IPS-15b (cell line): ENCODE results near the gene KPNA2.
"Not testable (repeated sequence)": the region's sequence is repeated elsewhere in the genome, so short reads cannot be mapped to it uniquely, and the experiment has no call there.

Experiments used
- H3K27me3 ChIP-seq: one replicate; pipeline ENCODE4 v1.6.1; 2013; ENCODE audit warnings: low read length; ENCODE audit not compliant: control insufficient read depth, insufficient read depth
- H3K36me3 ChIP-seq: one replicate; pipeline ENCODE4 v1.6.1; 2013; ENCODE audit warnings: low read length; ENCODE audit not compliant: control insufficient read depth, insufficient read depth
- H3K4me1 ChIP-seq: one replicate; pipeline ENCODE4 v1.6.1; 2013; ENCODE audit warnings: mild to moderate bottlenecking, low read length; ENCODE audit not compliant: control insufficient read depth, insufficient read depth
- H3K4me3 ChIP-seq: one replicate; pipeline ENCODE4 v1.5.1; 2013; ENCODE audit warnings: low read depth, low read length
- H3K9ac ChIP-seq: one replicate; pipeline ENCODE4 v1.6.1; 2013; ENCODE audit warnings: low read depth, mild to moderate bottlenecking, low read length
- H3K9me3 ChIP-seq: one replicate; pipeline ENCODE4 v1.6.1; 2013; ENCODE audit warnings: mild to moderate bottlenecking, low read length; ENCODE audit not compliant: control insufficient read depth, insufficient read depth

The KPNA2 gene

GRCh38 chr17:68035523-68036303, at the start of gene KPNA2:
KPNA2 (plus strand) TSS chr17:68035735; CDS start chr17:68037133, 1,398 bp downstream.
- H3K4me1 ChIP-seq, result peaks cover 9% of the 10 kb centered on the region
- no peaks in the 10 kb centered on the region for H3K9me3 ChIP-seq
- H3K9ac ChIP-seq, result peak within 1 kb of the TSS; percentile 98
- peak within 1 kb of the TSS; percentile 93 for H3K4me3 ChIP-seq
- no peaks in the 10 kb centered on the region for H3K27me3 ChIP-seq
- H3K36me3 ChIP-seq, result peaks cover 28% of the 10 kb centered on the region

DNA sequence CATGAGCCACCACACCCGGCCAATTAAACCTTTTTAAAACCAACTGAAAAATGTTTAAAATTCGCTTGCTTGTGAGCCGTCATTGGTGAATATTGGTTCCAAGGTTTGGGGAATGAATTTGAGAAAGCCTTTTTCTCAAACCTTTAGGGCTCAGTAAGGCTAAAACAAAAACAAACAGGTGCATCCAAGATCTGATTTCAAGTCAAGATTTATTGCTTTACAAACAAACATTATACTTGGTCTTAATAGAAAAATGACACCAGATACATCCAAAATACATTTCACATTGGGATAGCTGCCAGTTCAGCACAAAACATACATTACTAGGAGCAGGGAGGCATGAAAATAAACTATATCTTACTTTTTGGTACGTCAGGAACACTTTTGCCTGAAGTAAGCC, 44.6 kb upstream of the KPNA2 start:
- Histone ChIP-seq H3K9ac (no peak overlapping the region), H3K9me3 (no peaks in the 10 kb centered on the region), H3K36me3 (no peaks in the 10 kb centered on the region), H3K4me1 (peaks cover 10% of the 10 kb centered on the region), H3K27me3 (peaks cover 12% of the 10 kb centered on the region), H3K4me3 (no peak overlapping the region)

DNA sequence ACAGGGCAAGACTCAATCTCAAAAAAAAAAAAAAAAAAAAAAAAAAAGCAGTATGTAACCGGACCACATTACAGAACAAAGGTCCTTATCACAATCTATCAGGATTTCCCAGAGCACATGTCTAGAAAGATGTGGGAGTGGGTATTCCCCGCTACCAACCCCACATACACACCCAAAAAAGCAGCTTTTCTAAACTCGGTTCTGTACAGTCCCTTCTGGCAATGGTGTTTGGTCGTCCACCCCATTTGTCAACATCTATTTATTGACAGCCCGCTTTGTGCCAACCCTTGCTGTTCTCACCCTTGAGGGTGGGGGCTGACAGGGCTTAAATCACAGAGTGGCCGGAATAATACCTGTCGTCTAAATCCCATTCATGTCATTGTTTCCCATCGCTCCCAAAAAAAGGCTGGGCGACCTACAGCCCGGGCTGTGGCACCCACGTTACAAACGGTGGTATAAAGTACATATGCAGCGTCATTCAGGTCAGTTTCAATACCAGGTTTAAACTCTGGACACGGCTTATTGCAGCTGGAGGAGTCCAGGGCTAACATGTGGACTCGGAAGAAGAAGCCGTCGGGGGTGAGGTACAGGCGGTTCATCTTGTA, 42.9 kb upstream of the KPNA2 start:
- Histone ChIP-seq H3K9ac (peak overlapping the region; percentile 88), H3K27me3 (peaks cover 20% of the 10 kb centered on the region), H3K9me3 (no peaks in the 10 kb centered on the region), H3K4me1 (peaks cover 10% of the 10 kb centered on the region), H3K4me3 (peak overlapping the region; percentile 75), H3K36me3 (no peaks in the 10 kb centered on the region)

DNA sequence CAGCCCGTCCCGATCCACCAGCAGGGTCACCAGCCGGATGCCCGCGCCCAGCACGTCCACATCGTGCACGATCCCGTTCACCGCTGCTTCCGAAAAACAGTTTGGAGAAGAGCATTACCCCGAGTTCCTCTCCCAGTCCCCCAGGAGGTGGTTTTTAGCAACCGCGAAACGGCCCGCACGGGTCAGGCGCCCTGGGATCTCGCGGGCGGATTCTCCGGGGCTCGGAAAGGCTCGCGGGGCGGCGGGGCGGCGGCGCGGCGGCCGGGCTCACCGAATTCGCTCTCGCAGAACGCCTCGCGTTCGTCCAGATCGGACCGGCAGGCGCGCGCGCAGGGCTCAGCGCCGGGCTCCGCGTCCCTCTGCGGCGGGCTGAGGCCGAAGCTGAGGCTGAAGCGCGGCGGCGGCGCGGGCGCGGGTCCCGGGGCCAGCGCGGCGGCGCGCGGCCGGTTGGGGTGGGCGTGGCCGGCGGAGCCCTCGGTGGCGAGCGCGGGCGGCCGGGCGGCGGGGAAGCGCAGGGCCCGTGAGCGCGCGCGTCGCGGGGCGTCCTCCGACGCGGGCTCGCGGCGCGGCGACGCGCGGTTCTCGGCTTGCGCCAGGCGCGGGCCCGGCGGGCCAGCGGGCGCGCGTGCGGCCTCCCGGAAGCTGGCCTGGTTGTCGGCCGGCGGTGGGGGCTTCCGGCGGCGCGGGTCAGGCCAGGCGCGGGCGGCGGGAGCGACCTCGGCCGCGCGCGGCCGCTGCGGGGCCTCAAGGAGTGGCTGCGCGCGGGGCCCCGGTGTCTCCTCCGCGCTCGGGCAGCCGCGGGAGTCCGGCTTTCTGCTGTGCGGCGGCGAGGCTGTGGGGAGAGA, 42.2 kb upstream of the KPNA2 start:
- Histone ChIP-seq H3K27me3 (peaks cover 21% of the 10 kb centered on the region), H3K4me3 (peak overlapping the region; percentile 75), H3K9me3 (no peaks in the 10 kb centered on the region), H3K36me3 (no peaks in the 10 kb centered on the region), H3K4me1 (peaks cover 10% of the 10 kb centered on the region), H3K9ac (peak overlapping the region; percentile 88)

GRCh38 chr17:67993998-67994361, 41.6 kb upstream of the KPNA2 start:
- Histone ChIP-seq H3K27me3 (peaks cover 23% of the 10 kb centered on the region), H3K4me1 (peaks cover 10% of the 10 kb centered on the region), H3K36me3 (no peaks in the 10 kb centered on the region), H3K4me3 (peak overlapping the region; percentile 73), H3K9me3 (no peaks in the 10 kb centered on the region), H3K9ac (peak overlapping the region; percentile 54)

DNA sequence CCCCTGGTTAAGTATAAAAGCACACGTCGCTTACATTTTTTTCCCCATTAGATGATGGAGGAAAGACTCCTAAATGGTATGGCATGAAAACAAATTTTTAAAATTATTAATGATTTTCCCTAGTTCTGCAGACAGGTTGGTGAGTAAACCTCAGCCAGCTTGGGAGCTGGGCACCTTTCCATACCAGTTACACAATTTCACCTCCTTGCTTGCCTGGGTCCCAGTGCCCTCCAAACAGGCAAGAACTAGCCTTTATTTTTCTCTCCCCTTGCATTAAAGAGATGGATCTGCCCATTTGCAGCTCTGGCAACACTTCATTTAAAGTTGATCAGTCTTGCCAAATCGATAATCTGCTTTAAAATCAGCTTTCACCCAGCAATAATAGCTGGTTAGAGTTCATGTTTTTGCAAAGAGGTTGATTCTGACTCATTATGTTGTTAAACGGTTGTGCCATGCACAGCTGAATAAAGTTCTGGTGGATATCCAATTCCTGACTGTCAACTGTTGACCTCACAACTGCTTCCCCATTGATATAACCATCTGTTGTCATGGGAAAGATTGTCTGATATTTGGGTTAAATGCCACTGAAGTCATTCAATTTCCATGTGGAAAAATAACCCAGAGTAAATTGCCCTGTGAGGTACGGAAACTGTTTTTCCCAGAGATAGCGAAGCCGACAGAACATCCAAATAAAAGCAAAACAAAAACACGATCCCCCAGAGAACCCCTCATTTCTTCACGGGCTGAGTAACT, 40.5 kb upstream of the KPNA2 start:
- Histone ChIP-seq H3K9ac (peak overlapping the region; percentile 12), H3K9me3 (no peaks in the 10 kb centered on the region)

DNA sequence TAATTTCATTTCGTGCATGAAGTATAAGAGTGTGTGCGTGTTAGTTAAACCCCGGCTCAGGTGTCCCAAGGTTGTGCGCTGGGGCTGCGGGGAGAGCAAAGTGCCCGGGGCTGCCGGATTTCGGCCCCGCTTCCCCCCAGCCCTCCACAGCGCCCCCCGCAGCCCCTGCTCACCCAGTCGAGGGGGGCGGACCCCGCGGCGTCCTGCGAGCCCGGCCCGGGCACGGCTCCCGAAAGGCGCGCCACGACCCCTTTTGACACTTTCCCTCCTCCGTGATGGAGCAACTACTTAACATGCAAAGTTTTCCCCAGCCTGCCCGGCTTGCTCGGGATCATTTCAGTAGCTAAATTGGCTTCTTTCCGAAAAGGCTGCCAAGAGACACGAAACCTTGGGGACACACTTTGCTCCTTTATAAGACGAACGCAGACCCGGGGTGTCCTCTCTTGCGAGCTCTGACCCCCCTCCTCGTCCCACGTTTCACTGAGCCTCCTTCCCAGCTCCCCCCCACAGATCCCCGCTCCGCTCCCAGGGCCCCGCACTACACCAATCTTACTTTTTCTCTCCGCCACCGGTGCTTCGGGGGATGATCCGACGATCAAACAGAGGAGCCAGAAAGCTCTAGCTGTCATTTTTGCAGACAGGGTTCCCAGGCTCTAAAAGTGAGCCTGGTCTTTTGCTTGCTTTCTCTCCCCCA, 39.8 kb upstream of the KPNA2 start:
- Histone ChIP-seq H3K9ac (peak overlapping the region; percentile 12), H3K4me1 (peaks cover 10% of the 10 kb centered on the region), H3K4me3 (peak overlapping the region; percentile 79), H3K9me3 (no peaks in the 10 kb centered on the region), H3K27me3 (peaks cover 23% of the 10 kb centered on the region), H3K36me3 (no peaks in the 10 kb centered on the region)

More for the DNA sequence above, 40.5 kb upstream of the KPNA2 start:
- Histone ChIP-seq H3K4me1 (peaks cover 10% of the 10 kb centered on the region), H3K27me3 (peaks cover 23% of the 10 kb centered on the region), H3K4me3 (peak overlapping the region; percentile 79), H3K36me3 (no peaks in the 10 kb centered on the region)

DNA sequence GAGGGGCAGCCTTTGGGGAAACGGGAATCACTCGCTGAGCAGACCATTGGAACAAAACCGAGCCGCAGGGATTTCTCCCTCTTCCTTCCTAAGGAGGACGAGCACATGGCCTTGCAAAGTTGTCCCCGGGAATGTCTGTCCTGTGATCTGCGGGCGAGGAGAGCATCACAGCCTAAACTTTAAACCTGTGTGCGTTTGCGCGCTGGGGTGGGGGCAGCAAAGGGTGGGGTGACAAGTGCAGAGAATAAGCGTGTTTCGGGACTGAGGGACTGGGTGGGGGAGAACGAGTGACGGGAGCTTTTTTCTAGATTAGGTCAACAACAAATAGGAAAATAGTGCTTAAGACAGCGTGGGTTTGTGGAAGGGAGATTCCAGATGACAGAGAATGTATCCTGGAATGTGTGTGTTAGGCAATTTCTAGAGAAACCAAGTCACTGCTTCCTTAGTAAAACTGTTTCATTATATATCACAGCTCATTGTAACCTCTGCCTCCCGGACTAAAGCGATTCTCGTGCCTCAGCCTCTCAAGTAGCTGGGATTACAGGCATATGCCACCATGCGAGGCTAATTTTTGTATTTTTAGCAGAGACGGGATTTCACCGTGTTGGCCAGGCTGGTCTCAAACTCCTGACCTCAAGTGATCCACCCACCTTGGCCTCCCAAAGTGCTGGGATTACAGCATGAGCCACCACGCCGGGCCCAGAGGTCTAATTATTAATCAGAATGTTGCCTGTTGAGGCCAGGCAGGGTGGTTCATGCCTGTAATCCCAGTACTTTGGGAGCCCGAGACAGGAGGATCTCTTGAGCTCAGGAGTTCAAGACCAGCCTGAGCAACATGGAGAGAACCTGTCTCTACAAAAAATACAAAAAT, 39.0 kb upstream of the KPNA2 start, which contains the start of gene C17orf58:
C17orf58 (minus strand) TSS at position 169 of the 871 bp plus-strand sequence. CDS start 271 bp downstream, outside the sequence.
- H3K9me3 ChIP-seq, H3K4me1 ChIP-seq, H3K36me3 ChIP-seq: not testable (repeated sequence)
- H3K27me3 ChIP-seq, result peaks cover 23% of the 10 kb centered on the region
- peak within 1 kb of the TSS; percentile 79 for H3K4me3 ChIP-seq
- H3K9ac ChIP-seq, result peak within 1 kb of the TSS; percentile 12

DNA sequence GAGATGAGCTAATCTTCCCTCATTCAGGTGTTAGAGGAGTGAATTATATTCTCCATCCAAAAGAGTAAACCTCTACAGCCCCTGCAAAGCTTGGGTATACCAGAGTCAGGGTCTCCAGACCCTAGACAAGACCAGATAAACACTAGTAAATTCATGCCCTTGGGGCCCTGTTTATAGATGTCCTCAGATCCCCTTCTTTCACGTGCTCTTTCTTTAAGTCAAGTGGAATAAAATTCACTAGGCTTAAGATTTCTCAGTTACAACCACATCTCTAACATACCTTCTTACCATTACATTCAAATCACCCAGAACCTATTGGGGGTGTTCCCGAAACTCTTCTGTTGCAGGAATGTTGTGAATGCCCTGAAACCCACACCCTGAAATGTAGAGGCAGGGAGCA, 37.1 kb upstream of the KPNA2 start:
- peaks cover 20% of the 10 kb centered on the region for H3K27me3 ChIP-seq
- H3K4me3 ChIP-seq, result no peak overlapping the region
- no peak overlapping the region for H3K9ac ChIP-seq
- peaks cover 10% of the 10 kb centered on the region for H3K4me1 ChIP-seq
- no peaks in the 10 kb centered on the region for H3K36me3 ChIP-seq
- no peaks in the 10 kb centered on the region for H3K9me3 ChIP-seq

DNA sequence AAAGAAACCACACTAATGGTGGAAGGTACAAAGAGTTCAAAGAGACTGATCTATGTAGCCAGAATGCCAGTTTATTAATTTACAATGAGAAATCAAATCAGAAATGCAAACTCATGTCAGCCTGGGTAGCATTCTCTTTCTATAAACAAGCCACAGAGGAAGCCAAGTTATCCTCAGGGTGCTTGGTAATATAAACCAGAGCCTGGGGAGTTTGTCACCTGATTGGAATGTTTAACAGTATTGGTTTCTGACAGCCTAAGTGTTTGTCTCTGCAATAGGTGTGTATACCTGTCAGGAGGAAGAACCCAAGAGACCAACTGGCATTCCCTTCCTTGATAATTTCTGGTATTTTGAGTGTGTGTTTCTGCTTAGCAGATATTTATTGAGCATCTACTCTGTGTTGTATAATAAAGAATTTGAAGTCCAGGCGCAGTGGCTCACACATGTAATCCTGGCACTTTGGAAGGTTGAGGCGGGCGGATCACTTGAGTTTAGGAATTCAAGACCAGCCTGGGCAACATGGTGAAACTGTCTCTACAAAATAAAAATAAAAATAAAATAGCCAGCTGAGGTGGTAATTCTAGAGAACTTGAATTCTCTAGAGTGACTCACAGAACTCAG, 36.1 kb upstream of the KPNA2 start:
- H3K9me3 ChIP-seq, result no peaks in the 10 kb centered on the region
- H3K27me3 ChIP-seq, result peaks cover 20% of the 10 kb centered on the region
- H3K4me1 ChIP-seq, result peaks cover 10% of the 10 kb centered on the region
- no peak overlapping the region for H3K4me3 ChIP-seq
- H3K9ac ChIP-seq, result no peak overlapping the region
- H3K36me3 ChIP-seq, result no peaks in the 10 kb centered on the region
